ENCODE measurements around the gene SRGAP2.
"Not testable (repeated sequence)": the region's sequence is repeated elsewhere in the genome, so short reads cannot be mapped to it uniquely, and the experiment has no call there.

DNA sequence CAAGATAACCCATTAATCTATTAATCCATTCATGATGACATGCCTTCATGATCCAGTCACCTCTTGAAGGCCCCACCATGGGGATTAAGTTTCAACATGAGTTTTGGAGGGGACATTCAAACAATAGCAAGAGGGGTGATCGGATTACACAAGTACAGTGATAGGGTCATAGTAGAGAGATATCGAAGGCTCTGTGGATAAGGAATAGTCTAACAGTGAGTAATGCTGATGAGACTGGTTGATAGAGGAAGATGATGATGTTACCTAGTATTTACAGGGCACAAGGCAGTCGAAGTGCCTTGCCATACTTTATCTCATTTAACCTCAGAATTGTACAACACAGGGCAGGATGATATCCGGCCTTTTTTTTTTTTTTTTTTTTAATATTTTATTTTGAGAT is 18.2 kb downstream of the SRGAP2 start:
- not testable (repeated sequence) for TF ChIP-seq POLR2A (IDR thresholded peaks at IDR 0.05)
- TF ChIP-seq, protein P1, sequence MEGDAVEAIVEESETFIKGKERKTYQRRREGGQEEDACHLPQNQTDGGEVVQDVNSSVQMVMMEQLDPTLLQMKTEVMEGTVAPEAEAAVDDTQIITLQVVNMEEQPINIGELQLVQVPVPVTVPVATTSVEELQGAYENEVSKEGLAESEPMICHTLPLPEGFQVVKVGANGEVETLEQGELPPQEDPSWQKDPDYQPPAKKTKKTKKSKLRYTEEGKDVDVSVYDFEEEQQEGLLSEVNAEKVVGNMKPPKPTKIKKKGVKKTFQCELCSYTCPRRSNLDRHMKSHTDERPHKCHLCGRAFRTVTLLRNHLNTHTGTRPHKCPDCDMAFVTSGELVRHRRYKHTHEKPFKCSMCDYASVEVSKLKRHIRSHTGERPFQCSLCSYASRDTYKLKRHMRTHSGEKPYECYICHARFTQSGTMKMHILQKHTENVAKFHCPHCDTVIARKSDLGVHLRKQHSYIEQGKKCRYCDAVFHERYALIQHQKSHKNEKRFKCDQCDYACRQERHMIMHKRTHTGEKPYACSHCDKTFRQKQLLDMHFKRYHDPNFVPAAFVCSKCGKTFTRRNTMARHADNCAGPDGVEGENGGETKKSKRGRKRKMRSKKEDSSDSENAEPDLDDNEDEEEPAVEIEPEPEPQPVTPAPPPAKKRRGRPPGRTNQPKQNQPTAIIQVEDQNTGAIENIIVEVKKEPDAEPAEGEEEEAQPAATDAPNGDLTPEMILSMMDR (IDR thresholded peaks at IDR 0.05), result not testable (repeated sequence)
